H9 (cell line): ENCODE data around the gene LRP1-AS. TPM values are rescaled to one million over a fixed set of nuclear protein-coding genes. Genes with fewer than 3 reads are reported as not detected.
A peak's percentile ranks its signal among the peaks of the same experiment; 100 is the strongest.

Source experiments
- DNase-seq: peaks from one replicate; pipeline ENCODE4 v3.0.0-alpha.2; 2017
- H2AFZ ChIP-seq: one replicate; pipeline ENCODE4 v1.6.1; 2013; ENCODE audit warnings: mild to moderate bottlenecking, low read length, control low read depth, moderate library complexity
- H2AK5ac ChIP-seq: 2 replicates; pipeline ENCODE4 v1.6.1; 2013; ENCODE audit warnings: low read length, control low read depth, mixed read lengths; ENCODE audit not compliant: insufficient read length
- H2BK120ac ChIP-seq: one replicate; pipeline ENCODE4 v1.6.1; 2013; ENCODE audit warnings: low read depth, mild to moderate bottlenecking, low read length, control low read depth, inconsistent platforms; ENCODE audit not compliant: poor library complexity, severe bottlenecking
- H2BK12ac ChIP-seq: 2 replicates; pipeline ENCODE4 v1.6.1; 2013; ENCODE audit warnings: low read length, control low read depth, mixed read lengths, low read depth; ENCODE audit not compliant: insufficient read length
- H2BK15ac ChIP-seq: 2 replicates; pipeline ENCODE4 v1.6.1; 2013; ENCODE audit warnings: low read depth, low read length, control low read depth
- H2BK20ac ChIP-seq: one replicate; pipeline ENCODE4 v1.6.1; 2013; ENCODE audit warnings: low read depth, mild to moderate bottlenecking, low read length, control low read depth, inconsistent platforms; ENCODE audit not compliant: poor library complexity, severe bottlenecking
- H2BK5ac ChIP-seq: 2 replicates; pipeline ENCODE4 v1.6.1; 2013; ENCODE audit warnings: low read length, control low read depth, mixed read lengths; ENCODE audit not compliant: insufficient read length
- H3K14ac ChIP-seq: 2 replicates; pipeline ENCODE4 v1.6.1; 2013; ENCODE audit warnings: low read length, control low read depth; ENCODE audit not compliant: insufficient read depth
- H3K18ac ChIP-seq: 2 replicates; pipeline ENCODE4 v1.6.1; 2013; ENCODE audit warnings: low read depth, mild to moderate bottlenecking, mixed read lengths, low read length, control low read depth; ENCODE audit not compliant: insufficient read length
- H3K23ac ChIP-seq: 2 replicates; pipeline ENCODE4 v1.6.1; 2013; ENCODE audit warnings: low read length, control low read depth, mixed read lengths, low read depth; ENCODE audit not compliant: insufficient read length
- H3K23me2 ChIP-seq: 2 replicates; pipeline ENCODE4 v1.6.1; 2013; ENCODE audit warnings: low read depth, mild to moderate bottlenecking, mixed read lengths, low read length, control low read depth; ENCODE audit not compliant: insufficient read length, poor library complexity, severe bottlenecking
- H3K27ac ChIP-seq: 2 replicates; pipeline ENCODE4 v1.5.1; 2013; ENCODE audit warnings: low read length, control low read depth, mixed read lengths, low read depth; ENCODE audit not compliant: insufficient read length
- H3K27me3 ChIP-seq: 2 replicates; pipeline ENCODE4 v1.6.1; 2013; ENCODE audit warnings: low read length, control low read depth, inconsistent platforms; ENCODE audit not compliant: insufficient read depth
- H3K4ac ChIP-seq: 2 replicates; pipeline ENCODE4 v1.6.1; 2013; ENCODE audit warnings: low read depth, mild to moderate bottlenecking, control low read depth, inconsistent platforms, low read length, moderate library complexity
- H3K4me1 ChIP-seq: 2 replicates; pipeline ENCODE4 v1.6.1; 2013; ENCODE audit warnings: low read length, control low read depth, inconsistent platforms; ENCODE audit not compliant: insufficient read depth
- H3K4me2 ChIP-seq: 2 replicates; pipeline ENCODE4 v1.6.1; 2013; ENCODE audit warnings: low read length, control low read depth, mixed read lengths; ENCODE audit not compliant: insufficient read length, insufficient read depth
- H3K56ac ChIP-seq: 2 replicates; pipeline ENCODE4 v1.6.1; 2013; ENCODE audit warnings: low read depth, mild to moderate bottlenecking, mixed read lengths, low read length, control low read depth; ENCODE audit not compliant: insufficient read length
- H3K79me1 ChIP-seq: 2 replicates; pipeline ENCODE4 v1.6.1; 2013; ENCODE audit warnings: low read depth, mild to moderate bottlenecking, moderate library complexity, low read length, control low read depth, inconsistent platforms; ENCODE audit not compliant: insufficient read depth, poor library complexity, severe bottlenecking
- H3K79me2 ChIP-seq: 2 replicates; pipeline ENCODE4 v1.6.1; 2013; ENCODE audit warnings: low read length, control low read depth, inconsistent platforms; ENCODE audit not compliant: insufficient read depth
- H3K9ac ChIP-seq: 2 replicates; pipeline ENCODE4 v1.6.1; 2013; ENCODE audit warnings: low read length, control low read depth, mixed read lengths; ENCODE audit not compliant: insufficient read length; ENCODE audit errors: extremely low read depth
- H3K9me3 ChIP-seq: one replicate; pipeline ENCODE4 v1.6.1; 2013; ENCODE audit warnings: low read depth, low read length, inconsistent platforms; ENCODE audit not compliant: control insufficient read depth
- H3T11ph ChIP-seq: one replicate; pipeline ENCODE4 v1.6.1; 2013; ENCODE audit warnings: mild to moderate bottlenecking, low read length, control low read depth, inconsistent platforms
- H4K20me1 ChIP-seq: one replicate; pipeline ENCODE4 v1.6.1; 2013; ENCODE audit not compliant: control insufficient read depth, insufficient read length, insufficient read depth
- H4K5ac ChIP-seq: 2 replicates; pipeline ENCODE4 v1.6.1; 2013; ENCODE audit warnings: low read depth, mild to moderate bottlenecking, mixed read lengths, low read length, control low read depth; ENCODE audit not compliant: insufficient read length
- H4K8ac ChIP-seq: replicated peaks from 2 replicates; pipeline ENCODE4 v1.6.1; 2013; ENCODE audit warnings: low read length, control low read depth, mixed read lengths, low read depth; ENCODE audit not compliant: insufficient read length
- H4K91ac ChIP-seq: 2 replicates; pipeline ENCODE4 v1.6.1; 2013; ENCODE audit warnings: low read depth, mild to moderate bottlenecking, moderate library complexity, mixed read lengths, low read length, control low read depth; ENCODE audit not compliant: insufficient read length
- H3K27ac Mint-ChIP-seq, 3 experiments: 2 replicates in 2 of 3; 3 replicates in 1 of 3; pipeline ENCODE4 v1.8.0; 2020 to 2021; ENCODE audit warnings: mixed read lengths in 3 of 3, mild to moderate bottlenecking in 1 of 3, moderate library complexity in 1 of 3
- H3K27me3 Mint-ChIP-seq: 2 replicates; pipeline ENCODE4 v1.8.0; 2021; ENCODE audit warnings: low read depth, mild to moderate bottlenecking, moderate library complexity, mixed read lengths
- H3K36me3 Mint-ChIP-seq, 3 experiments: 2 replicates in 2 of 3; 3 replicates in 1 of 3; pipeline ENCODE4 v1.8.0; 2020 to 2021; ENCODE audit warnings: low read depth in 3 of 3, mixed read lengths in 3 of 3; ENCODE audit not compliant: insufficient read depth in 1 of 3
- H3K4me1 Mint-ChIP-seq, 2 experiments: 2 replicates each; pipeline ENCODE4 v1.8.0; 2020; ENCODE audit warnings: mixed read lengths in 2 of 2
- H3K4me3 Mint-ChIP-seq, 2 experiments: 2 replicates in 1 of 2; 3 replicates in 1 of 2; pipeline ENCODE4 v1.8.0; 2020 to 2021; ENCODE audit warnings: mild to moderate bottlenecking in 2 of 2, mixed read lengths in 2 of 2, moderate library complexity in 1 of 2
- H3K9me3 Mint-ChIP-seq, 2 experiments: 2 replicates in 1 of 2; 3 replicates in 1 of 2; pipeline ENCODE4 v1.8.0; 2020; ENCODE audit warnings: mild to moderate bottlenecking in 2 of 2, mixed read lengths in 2 of 2, moderate library complexity in 1 of 2
- CTCF ChIP-seq: fragments of 200-600 bp; sonication (generic); conservative IDR thresholded peaks from 3 replicates; pipeline ENCODE4 v1.8.0; 2021; ENCODE audit warnings: antibody characterized with exemption, mild to moderate bottlenecking
- WGBS: extraction: QIAGEN DNeasy Blood & Tissue Kit; methylation state at CpG from one replicate; pipeline ENCODE4 v1.1.7; 2013; ENCODE audit warnings: missing lambda C conversion rate, low lambda C conversion rate, mixed read lengths; ENCODE audit not compliant: insufficient read length; ENCODE audit errors: extremely low coverage; 5-methylcytosine and 5-hydroxymethylcytosine counted together
- total RNA-seq: library from RNA; stranded (reverse); gene quantifications from 2 replicates; pipeline ENCODE4 v1.2.1, GENCODE V29; 2021

LRP1-AS gene
- total RNA-seq, 1 experiment from 2014 or later: not detected

GRCh38 chr12:57195186-57195585 lies 47.8 kb upstream of the LRP1-AS start:
- Histone ChIP-seq H3K14ac (no peak overlapping the region), H2AK5ac (no peak overlapping the region), H4K8ac (no peak overlapping the region), H4K5ac (no peak overlapping the region), H3K56ac (no peak overlapping the region), H4K91ac (no peak overlapping the region), H2BK15ac (no peak overlapping the region), H3K4me1 (no peaks in the 10 kb centered on the region), H2BK5ac (no peak overlapping the region), H3K4ac (no peak overlapping the region), H3K79me1 (no peaks in the 10 kb centered on the region), H4K20me1 (no peaks in the 10 kb centered on the region), H3K9ac (no peak overlapping the region), H2BK12ac (no peak overlapping the region), H3K4me2 (no peak overlapping the region), H3K27ac (no peak overlapping the region), H3T11ph (no peak overlapping the region), H3K27me3 (no peaks in the 10 kb centered on the region), H3K23ac (no peak overlapping the region), H2BK20ac (no peak overlapping the region), H3K79me2 (no peaks in the 10 kb centered on the region), H3K9me3 (no peaks in the 10 kb centered on the region), H3K23me2 (no peaks in the 10 kb centered on the region), H3K18ac (no peak overlapping the region), H2BK120ac (no peak overlapping the region), H2AFZ (no peak overlapping the region)
- DNase-seq: no peak
- H3K27me3 Mint-ChIP-seq: no peaks in the 10 kb centered on the region; the same call in 1 of the 2 replicates
- no peaks in the 10 kb centered on the region for H3K4me1 Mint-ChIP-seq
- H3K36me3 Mint-ChIP-seq: peaks cover 58 to 97% (median 97%) of the 10 kb centered on the region in 3 experiments
- no peak for TF ChIP-seq CTCF
- WGBS: no CpG with 5 or more reads among the region's 19 CpGs
- H3K4me3 Mint-ChIP-seq: no peak overlapping the region
- no peaks in the 10 kb centered on the region; a peak in 1 of 5 replicates for H3K9me3 Mint-ChIP-seq
- peak overlapping the region in 1 of 3 experiments; percentile 62; a peak in 1 of 7 replicates for H3K27ac Mint-ChIP-seq
